HPDE6-E6E7 (cell line): ENCODE data around the gene PDE3A.
"Not testable (repeated sequence)": the region's sequence is repeated elsewhere in the genome, so short reads cannot be mapped to it uniquely, and the experiment has no call there.

Experiments used
- DNase-seq: peaks from one replicate; pipeline ENCODE4 v3.0.0; 2011; ENCODE audit warnings: missing footprints; ENCODE audit errors: extremely low spot score

PDE3A gene

DNA sequence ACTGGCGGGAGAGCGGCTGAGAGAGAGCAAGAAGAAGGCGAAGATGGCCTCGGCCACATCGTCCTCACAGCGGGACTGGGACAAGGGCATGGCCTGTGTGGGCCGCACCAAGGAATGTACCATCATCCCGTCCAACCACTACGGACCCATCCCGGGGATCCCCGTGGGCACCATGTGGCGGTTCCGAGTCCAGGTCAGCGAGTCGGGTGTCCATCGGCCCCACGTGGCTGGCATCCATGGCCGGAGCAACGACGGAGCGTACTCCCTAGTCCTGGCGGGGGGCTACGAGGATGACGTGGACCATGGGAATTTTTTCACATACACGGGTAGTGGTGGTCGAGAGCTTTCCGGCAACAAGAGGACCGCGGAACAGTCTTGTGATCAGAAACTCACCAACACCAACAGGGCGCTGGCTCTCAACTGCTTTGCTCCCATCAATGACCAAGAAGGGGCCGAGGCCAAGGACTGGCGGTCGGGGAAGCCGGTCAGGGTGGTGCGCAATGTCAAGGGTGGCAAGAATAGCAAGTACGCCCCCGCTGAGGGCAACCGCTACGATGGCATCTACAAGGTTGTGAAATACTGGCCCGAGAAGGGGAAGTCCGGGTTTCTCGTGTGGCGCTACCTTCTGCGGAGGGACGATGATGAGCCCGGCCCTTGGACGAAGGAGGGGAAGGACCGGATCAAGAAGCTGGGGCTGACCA is 183.6 kb downstream of the PDE3A start:
- not testable (repeated sequence) for DNase-seq

DNA sequence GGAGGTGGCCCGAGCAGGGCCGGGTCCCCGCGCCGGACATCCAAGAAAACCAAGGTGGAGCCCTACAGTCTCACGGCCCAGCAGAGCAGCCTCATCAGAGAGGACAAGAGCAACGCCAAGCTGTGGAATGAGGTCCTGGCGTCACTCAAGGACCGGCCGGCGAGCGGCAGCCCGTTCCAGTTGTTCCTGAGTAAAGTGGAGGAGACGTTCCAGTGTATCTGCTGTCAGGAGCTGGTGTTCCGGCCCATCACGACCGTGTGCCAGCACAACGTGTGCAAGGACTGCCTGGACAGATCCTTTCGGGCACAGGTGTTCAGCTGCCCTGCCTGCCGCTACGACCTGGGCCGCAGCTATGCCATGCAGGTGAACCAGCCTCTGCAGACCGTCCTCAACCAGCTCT is 184.2 kb downstream of the PDE3A start:
- not testable (repeated sequence) for DNase-seq

DNA sequence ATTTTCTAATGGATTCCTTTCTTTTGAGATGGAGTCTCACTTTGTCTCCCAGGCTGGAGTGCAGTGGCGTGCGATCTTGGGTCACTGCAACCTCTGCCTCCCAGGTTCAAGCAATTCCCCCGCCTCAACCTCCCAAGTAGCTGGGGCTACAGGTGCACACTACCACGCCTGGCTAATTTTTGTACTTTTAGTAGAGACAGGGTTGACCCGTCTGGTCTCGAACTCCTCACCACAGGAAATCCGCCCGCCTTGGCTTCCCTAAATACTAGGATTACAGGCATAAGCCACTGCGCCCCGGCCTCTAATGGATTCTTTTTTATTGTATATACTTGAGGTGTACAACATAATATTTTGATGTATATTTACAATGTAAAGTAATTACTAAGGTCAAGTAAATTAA is 186.7 kb downstream of the PDE3A start:
- no peak for DNase-seq

DNA sequence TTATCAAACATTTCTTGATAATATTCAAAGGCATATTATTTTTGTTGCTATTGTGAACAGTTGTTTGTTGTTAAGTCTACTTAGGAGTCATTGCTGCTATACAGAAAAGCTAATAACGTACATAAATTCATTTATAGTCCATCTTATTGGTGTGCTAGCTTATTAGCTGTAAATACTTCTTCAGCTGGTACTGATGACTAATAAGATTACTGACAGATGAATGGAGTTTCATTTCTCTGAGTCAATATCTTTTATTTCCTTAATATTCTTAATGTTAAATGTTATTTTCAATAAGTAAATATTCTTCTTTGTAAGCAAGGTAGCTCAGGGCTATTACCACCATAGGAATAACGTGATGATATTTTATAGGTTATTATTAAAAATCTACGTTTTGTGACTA is 187.4 kb downstream of the PDE3A start:
- DNase-seq, result no peak

DNA sequence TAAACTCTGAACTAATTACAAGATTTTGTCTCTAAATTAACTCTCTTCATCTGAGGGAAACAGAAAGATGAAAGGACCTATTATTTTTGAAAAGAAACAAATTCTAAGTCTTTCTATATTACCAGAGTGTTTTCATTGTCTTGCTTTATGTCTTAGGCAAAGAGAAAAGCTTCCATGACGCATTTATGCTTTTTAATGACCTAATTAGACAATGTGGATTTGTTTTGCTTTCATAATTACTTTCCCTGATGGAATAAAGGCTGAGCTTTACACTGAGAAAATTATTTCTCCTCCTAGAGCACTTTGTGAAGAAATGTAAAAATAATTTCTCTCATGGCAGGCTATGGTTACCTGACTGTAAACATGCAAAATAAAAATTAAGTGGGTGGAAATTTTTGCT is 188.8 kb downstream of the PDE3A start:
- DNase-seq, result no peak

DNA sequence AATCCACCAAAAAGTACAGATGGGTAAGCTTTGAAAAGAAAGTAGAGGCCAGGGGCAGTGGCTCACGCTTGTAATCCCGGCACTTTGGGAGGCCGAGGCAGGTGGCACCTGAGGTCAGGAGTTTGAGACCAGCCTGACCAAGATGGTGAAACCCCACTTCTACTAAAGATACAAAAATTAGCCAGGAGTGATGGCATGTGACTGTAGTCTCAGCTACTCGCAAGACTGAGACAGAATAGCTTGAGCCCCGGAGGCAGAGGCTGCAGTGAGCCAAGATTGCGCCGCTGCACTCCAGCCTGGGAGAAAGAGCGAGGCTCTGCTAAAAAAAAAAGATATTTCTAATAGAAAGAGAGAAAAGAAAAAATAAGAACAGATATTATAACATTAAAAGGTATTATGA is 192.6 kb downstream of the PDE3A start:
- DNase-seq, result no peak

DNA sequence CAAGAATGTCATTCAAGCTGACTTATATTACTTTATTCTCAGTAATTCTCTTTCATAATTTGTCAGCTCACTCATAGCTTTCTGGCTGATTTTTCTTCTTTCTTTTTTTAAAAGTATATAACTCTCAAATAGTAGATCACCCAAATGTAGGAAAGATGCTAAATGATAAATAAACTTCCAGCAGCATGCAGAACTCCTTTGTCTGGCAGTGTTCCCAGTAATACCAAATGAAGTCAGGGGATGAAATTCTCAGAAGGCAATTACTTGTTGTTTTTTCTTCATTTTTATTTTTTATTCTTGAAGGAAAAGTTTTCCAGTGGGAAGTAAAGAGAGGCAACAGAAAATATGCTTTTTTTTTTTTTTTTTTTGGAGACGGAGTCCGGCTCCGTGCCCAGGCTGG is 193.5 kb downstream of the PDE3A start:
- DNase-seq, result no peak

DNA sequence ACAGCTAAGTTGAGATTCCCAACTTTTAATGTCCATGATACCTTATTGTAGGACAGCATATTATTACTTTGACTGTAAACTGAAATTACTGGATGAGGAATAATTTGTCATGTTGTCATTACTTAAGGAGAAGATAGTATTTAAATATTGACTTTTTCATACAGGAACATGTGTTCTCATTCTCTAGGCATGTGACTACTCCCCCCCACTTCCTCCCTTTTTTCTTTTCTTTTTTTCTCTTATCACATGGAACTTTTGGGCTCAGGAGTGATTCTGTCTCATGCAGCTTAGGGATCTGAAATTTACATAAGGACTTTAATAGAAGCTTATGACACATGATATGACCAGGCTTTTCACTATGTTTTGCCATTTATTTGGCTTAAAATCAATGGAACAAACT is 199.1 kb downstream of the PDE3A start:
- DNase-seq, result no peak

DNA sequence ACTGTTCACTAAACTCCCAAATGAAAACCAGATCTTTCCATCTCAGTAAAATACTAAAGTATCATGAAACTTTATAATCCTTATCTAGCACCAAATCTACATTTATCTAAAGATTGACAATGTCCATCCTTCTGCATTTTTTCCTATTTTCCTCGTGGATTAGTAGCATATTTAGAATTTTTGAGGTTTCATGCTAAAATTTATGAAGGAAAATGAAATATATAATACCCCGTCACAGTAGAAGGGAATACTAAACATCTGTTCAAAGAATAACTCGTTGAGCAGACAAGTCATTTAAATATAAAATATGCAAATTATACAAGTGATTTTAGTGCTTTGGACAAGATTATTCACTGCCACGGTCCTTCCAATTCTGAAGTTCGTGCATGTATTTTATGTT is 204.1 kb downstream of the PDE3A start:
- no peak for DNase-seq

DNA sequence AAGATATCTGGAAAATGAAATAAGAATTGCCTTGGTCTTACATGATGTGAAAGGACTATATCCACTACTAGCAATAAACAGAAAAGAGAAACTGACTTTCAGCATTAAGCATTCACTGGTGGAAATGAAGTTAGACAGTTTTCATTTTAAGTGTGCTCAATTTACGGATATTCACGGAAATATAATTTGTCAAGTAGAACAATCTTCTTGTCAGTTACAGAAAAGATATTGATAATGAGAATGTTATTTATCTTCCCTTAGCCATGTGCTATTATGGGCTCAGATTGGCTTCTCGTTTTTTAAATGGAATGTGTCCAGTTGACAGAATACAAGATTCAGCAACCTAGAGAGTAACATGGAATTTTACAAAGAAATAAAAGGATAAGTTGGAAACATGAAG is 208.2 kb downstream of the PDE3A start:
- DNase-seq, result no peak

DNA sequence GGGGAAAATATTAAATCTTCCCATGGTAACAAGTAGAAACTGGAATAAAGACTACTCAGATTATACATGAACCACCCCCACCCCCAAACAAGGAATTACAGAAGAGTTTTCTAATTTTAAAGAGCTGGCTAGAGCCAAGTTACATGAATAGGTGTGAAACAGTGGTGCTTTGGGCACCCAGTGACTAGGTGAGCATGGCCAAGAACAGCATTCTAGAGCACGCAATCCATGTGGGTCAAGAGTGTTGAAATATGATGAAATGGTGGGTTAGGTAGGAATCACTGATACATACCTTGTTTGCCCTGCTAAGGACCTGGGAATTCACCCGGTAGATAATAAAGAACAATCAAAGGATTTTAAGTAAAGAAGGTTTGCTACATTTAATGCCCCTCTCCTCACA is 208.7 kb downstream of the PDE3A start:
- no peak for DNase-seq

DNA sequence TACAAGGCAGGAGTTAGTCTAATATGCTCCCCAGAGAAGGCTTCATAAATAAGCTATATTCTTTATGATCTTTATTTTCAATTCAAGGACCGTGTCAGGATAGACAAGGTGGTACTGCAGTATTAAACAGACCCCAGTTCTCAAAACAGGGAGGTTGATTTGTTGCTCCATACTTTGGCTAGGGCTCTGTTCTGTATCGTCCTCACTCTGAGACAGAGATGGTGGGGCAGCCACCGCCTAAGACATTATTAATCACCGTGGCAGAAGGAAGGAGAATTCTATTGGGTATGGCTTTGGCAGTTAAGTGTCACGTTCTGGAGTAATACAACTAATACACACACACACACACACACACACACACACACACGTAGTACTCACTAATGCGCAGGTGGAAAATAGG is 209.8 kb downstream of the PDE3A start:
- no peak for DNase-seq

DNA sequence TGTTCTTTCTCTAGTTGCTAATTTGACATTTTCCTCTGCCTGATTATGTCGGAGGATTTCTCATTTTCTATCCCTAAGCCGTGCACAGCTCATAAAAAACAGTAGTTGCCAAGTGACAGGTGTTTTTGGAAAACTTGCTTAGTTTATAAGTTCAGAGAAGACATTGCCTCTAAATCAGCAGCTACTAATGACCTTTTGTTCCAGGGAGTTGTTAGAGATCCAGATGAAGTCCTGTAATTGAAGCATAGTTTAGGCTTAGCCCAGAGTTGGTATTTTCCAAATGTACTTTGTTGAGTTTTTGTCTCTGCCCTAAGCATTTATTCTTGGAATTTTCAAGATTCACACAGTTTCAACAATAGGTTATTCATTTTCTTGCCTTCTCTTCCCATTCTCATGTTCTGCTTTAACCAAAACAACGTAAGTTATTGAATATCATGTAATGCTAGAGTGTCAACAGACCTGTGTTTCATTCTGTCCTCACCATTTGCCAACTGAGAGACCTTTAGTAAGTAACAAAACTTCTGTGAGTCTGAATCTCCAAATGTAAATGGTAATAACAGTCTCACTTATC is 216.8 kb downstream of the PDE3A start:
- no peak for DNase-seq

DNA sequence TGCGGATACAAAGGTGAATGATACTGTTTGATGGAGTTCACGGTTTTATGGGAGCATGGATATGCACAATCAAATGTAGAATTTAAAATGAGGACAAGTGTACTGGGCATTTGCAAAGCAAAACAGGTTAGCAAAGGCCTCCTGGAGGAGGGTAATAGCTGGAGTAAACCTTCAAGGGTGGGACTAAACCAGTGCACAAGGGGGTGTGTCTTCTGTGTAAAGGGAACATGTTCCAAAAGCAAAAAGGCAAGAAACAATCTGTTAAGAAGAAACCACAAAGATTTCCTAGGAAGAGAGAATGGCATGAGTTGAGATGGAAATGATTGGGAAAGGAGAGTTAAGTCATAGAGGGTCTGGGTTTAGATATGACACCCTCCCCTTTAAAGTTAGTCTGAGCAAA is 217.6 kb downstream of the PDE3A start:
- no peak for DNase-seq

DNA sequence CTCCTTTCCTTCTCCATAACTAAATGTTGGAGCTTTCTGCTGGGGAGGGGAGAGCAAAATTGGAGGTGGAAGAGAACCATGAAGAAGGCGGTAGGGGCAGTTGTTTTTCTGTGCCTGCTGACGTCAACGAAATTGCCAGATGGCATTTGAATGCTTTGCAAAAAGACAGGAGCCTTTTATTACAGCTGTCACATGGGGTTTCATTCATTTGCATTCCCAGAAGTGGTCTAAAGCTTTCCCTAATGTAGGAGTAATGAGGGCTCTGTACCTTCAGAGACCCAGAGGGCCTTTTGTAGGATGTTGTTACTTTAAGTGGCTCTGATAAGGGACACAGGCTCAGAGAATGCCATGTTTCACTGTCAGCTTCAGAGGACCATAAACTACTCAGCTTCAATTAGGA is 219.7 kb downstream of the PDE3A start:
- DNase-seq, result no peak

DNA sequence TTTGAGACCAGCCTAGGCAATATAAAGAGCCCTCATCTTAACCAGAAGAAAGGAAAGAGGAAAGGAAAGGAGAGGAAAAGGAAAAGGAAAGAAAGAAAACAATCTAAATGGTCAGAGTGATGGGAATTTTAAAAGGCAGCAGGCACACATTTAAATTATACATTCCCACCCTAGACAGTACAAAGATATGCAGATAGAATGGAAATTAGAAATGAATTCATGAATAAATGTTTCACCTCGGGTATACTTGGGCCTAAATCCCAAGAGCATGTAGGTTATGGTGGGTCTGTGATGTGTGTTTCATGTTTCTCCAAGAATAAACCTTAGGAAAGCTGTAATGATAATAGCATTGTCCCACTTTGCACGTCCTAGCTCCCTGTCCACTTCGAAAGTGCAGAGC is 222.2 kb downstream of the PDE3A start:
- no peak for DNase-seq

DNA sequence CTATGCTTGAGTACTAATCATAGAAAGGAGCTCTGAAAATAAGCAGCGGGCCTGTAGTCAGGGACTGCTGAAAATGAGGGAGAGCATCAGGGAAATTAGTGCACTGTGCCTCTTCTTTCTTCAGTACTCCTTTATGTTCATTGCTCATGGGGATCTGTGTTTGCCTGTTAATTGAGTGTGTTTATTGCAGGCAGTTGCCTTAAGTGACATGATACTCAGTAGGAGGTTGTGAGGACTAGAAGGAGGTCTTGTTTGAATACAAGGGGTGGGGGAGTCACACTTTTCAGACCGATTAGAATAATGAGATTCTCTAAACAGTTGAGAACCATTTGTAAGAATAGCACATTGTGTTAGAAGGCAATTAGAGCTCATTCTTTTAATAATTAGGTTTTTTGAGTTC is 224.2 kb downstream of the PDE3A start:
- no peak for DNase-seq

DNA sequence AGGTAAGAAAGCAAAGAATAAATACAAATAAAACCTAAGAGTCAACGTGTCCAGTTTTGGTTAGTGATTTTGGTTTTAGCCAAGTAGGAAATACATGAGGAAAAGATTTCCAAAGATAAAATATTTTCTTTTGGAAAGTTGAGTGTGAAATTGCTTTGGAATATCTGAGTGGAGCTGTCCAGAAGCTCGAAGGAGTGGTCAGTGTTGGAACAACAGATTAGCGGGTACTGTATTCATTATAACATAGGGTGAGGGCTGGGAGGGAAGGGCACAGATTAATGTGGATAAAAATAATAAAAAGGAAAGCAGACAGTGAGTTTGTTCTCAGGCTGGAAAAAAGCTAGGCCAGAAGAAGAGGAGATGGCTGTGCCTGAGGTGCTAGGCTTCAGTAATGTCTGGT is 225.3 kb downstream of the PDE3A start:
- DNase-seq, result no peak

DNA sequence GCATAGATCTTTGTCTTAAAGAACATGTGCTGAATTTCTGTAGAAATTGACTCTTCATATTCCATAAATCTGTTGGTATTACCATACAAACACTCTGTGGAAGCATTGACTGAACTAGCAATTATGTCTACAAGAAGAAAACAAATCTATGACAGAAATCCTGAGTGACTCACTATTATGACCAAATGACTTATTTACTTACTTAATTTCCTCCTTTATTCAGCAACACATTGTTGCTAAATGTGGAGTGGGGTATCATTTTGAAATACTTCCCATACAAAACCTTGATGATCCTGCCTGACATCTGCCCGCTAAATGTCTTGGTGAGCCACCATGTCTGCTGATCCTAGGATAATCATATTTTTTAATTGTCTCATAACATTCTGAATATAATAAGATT is 227.7 kb downstream of the PDE3A start:
- DNase-seq, result no peak

DNA sequence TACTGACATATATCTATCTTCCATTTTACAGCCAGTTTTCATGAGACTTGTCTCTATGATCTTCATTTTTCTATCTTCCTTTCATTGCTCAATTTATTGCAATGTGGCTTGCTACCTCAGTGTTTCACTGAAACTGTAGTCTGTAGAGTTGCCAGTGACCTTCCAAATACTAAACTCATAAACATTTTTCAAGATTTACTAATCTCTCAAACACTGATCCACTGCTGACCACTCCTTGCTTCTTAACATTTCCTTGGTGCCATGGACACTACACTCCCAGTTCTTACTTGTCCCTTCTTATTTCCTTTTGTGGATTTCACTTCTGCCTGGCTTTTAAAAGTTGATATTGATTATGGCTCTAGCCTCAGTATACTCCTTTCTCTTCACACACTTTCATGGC is 231.4 kb downstream of the PDE3A start:
- no peak for DNase-seq

DNA sequence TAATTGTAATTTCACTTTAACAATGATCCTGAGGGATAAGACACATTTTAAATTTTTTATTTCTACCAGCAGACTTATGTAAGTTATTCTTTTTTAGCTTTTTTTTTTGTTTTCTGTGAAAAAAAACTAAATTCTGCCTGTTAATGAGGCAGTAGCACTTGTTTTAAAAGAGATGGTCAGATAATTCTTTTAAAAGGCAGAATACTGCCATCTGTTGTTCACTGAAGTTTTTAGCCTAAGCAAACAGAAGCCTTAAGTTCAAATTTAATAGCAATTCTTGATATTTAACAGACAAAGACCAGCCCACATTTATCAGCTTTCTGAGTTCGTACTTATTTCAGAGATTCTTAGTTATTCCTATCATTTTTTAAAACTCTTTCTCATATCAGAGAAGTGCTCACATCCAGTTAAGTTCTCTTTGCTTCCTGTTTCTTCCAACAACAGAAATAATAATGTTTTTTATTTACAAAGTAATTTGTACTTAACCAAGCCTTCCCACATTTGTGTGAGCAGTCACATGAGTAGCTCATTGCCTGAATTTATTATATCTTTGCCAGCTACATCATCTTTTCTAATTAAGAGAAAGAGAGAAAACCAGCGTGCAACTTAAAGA is 233.4 kb downstream of the PDE3A start:
- no peak for DNase-seq

DNA sequence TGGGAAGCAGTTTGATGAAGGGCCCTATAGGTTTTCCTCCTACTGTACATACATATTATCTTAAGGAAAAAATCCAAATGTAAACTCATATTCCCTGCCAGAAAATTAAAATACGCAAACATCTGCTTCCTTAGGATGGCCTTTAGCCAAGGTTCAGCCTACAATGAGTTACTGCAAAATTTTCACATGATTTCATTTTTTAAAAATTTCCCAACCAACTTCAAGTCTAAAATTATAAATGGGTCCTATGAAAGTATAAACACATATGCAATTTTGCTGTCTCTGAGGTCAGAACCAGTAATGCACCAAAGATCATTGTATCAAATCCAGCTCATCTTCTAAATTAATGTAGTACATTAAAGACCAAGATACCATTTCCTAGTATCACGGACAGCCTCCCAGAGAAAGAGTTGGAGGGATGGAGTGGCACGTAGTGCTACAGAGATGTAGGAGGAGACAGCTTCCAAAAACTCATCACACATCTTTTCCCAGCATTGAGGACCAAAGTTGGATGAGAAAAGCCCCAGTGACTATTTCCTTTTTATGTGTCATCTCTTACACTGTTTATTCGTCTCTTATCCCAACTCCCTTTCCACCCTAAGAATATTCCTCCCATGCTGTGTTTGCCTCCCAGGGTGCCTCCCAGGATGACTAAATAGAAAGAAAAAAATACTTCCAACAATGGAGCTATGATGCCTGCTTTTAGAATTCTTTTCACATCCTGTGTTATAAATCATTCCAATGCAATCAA is 234.5 kb downstream of the PDE3A start:
- no peak for DNase-seq
